ENCODE data around the gene FLT4. TPM values are rescaled to one million over a fixed set of nuclear protein-coding genes. Genes with fewer than 3 reads are reported as not detected.

The FLT4 gene
- total RNA-seq, 2 donors from 2014 or later, result 6.9 to 7.9 TPM

GRCh38 chr5:180623411-180623834 lies 26.0 kb downstream of the FLT4 start:
- DNase-seq, result no peak
- Mint-ChIP-seq H3K9me3 (no peaks in the 10 kb centered on the region), H3K27me3 (ENCODE audit: insufficient read depth) (peaks cover 21% of the 10 kb centered on the region), H3K4me3 (no peak overlapping the region), H3K36me3 (ENCODE audit: low read depth) (no peaks in the 10 kb centered on the region), H3K4me1 (peaks cover 1% of the 10 kb centered on the region), H3K27ac (no peak overlapping the region)
- 95% methylated on average over 10 of the region's 10 CpGs for WGBS, 2 experiments (ENCODE audit: insufficient coverage in 1 of 2, insufficient read length in 1 of 2)
- Histone ChIP-seq H3K4me1 (ENCODE audit: control insufficient read depth, insufficient read depth, low read length) (no peaks in the 10 kb centered on the region), H3K9ac (ENCODE audit: extremely low read depth, low read length, poor library complexity, severe bottlenecking) (no peak overlapping the region), H3K36me3 (ENCODE audit: control insufficient read depth, insufficient read depth, low read length) (no peaks in the 10 kb centered on the region), H3K27ac (ENCODE audit: low read depth, low read length) (no peak overlapping the region), H3K4me3 (ENCODE audit: low read length) (no peak overlapping the region), H3K9me3 (ENCODE audit: control insufficient read depth, low read length) (no peaks in the 10 kb centered on the region), H3K27me3 (ENCODE audit: control insufficient read depth, insufficient read depth, low read length, poor library complexity, severe bottlenecking) (no peaks in the 10 kb centered on the region)
- no peak for TF ChIP-seq CTCF (conservative IDR thresholded peaks at IDR 0.05)

- H3K4me1 Mint-ChIP-seq, result peaks cover 3% of the 10 kb centered on the region
- no peaks in the 10 kb centered on the region for H3K36me3 Mint-ChIP-seq (ENCODE audit: low read depth)
- no peaks in the 10 kb centered on the region for H3K9me3 Mint-ChIP-seq
- no peak for TF ChIP-seq CTCF (conservative IDR thresholded peaks at IDR 0.05)
- H3K4me3 Mint-ChIP-seq, result no peak overlapping the region
- H3K27me3 Mint-ChIP-seq (ENCODE audit: insufficient read depth), result peaks cover 24% of the 10 kb centered on the region
- Histone ChIP-seq H3K9me3 (ENCODE audit: control insufficient read depth, low read length) (no peaks in the 10 kb centered on the region), H3K27me3 (ENCODE audit: control insufficient read depth, insufficient read depth, low read length, poor library complexity, severe bottlenecking) (no peaks in the 10 kb centered on the region), H3K4me3 (ENCODE audit: low read length) (no peak overlapping the region), H3K27ac (ENCODE audit: low read depth, low read length) (no peak overlapping the region), H3K9ac (ENCODE audit: extremely low read depth, low read length, poor library complexity, severe bottlenecking) (no peak overlapping the region), H3K4me1 (ENCODE audit: control insufficient read depth, insufficient read depth, low read length) (no peaks in the 10 kb centered on the region), H3K36me3 (ENCODE audit: control insufficient read depth, insufficient read depth, low read length) (no peaks in the 10 kb centered on the region)
- WGBS, 2 experiments (ENCODE audit: insufficient coverage in 1 of 2, insufficient read length in 1 of 2), result 92 to 97% methylated on average over 3 to 6 of the region's 6 CpGs
- no peak overlapping the region for H3K27ac Mint-ChIP-seq
- no peak for DNase-seq
Observed at GRCh38 chr5:180622910-180623309, 26.5 kb downstream of the FLT4 start.

GRCh38 chr5:180621311-180621710 lies 28.1 kb downstream of the FLT4 start:
- H3K27me3 ChIP-seq (ENCODE audit: control insufficient read depth, insufficient read depth, low read length, poor library complexity, severe bottlenecking), result peaks cover 7% of the 10 kb centered on the region
- H3K27ac ChIP-seq (ENCODE audit: low read depth, low read length), result no peak overlapping the region
- no peak overlapping the region for H3K4me3 ChIP-seq (ENCODE audit: low read length)
- H3K36me3 ChIP-seq (ENCODE audit: control insufficient read depth, insufficient read depth, low read length), result no peaks in the 10 kb centered on the region
- no peak for TF ChIP-seq CTCF (conservative IDR thresholded peaks at IDR 0.05)
- H3K4me1 Mint-ChIP-seq, result peaks cover 3% of the 10 kb centered on the region
- H3K27ac Mint-ChIP-seq, result no peak overlapping the region
- 92 to 96% methylated on average over 17 to 32 of the region's 32 CpGs for WGBS, 2 experiments (ENCODE audit: insufficient coverage in 1 of 2, insufficient read length in 1 of 2)
- H3K36me3 Mint-ChIP-seq (ENCODE audit: low read depth), result no peaks in the 10 kb centered on the region
- peaks cover 28% of the 10 kb centered on the region for H3K27me3 Mint-ChIP-seq (ENCODE audit: insufficient read depth)
- DNase-seq, result no peak
- H3K4me3 Mint-ChIP-seq, result no peak overlapping the region
- no peak overlapping the region for H3K9ac ChIP-seq (ENCODE audit: extremely low read depth, low read length, poor library complexity, severe bottlenecking)
- no peaks in the 10 kb centered on the region for H3K9me3 ChIP-seq (ENCODE audit: control insufficient read depth, low read length)
- no peaks in the 10 kb centered on the region for H3K4me1 ChIP-seq (ENCODE audit: control insufficient read depth, insufficient read depth, low read length)
- H3K9me3 Mint-ChIP-seq, result no peaks in the 10 kb centered on the region
